SK-N-SH treated with all-trans-retinoic acid at 6 μM for 48 hours (cell line): ENCODE results near the gene STAT5A.
"Not testable (repeated sequence)": the region's sequence is repeated elsewhere in the genome, so short reads cannot be mapped to it uniquely, and the experiment has no call there.

Experiments
- ATAC-seq: fragments of 200-7000 bp; cut with Tn5 transposase; 3 replicates; pipeline ENCODE4 v1.9.1; 2020; ENCODE audit warnings: mild to moderate bottlenecking, moderate library complexity
- BACH2 ChIP-seq: fragments of 250-450 bp; sonication (Bioruptor Pico); IDR thresholded peaks from 2 replicates; pipeline ENCODE4 v1.9.0; 2021; ENCODE audit warnings: mild to moderate bottlenecking, borderline replicate concordance
- CSDC2 ChIP-seq: fragments of 250-450 bp; sonication (Bioruptor Pico); IDR thresholded peaks from 2 replicates; pipeline ENCODE4 v1.5.0; 2020; ENCODE audit warnings: mild to moderate bottlenecking, moderate library complexity
- ESRRG ChIP-seq: fragments of 250-450 bp; sonication (Bioruptor Pico); IDR thresholded peaks from 2 replicates; pipeline ENCODE4 v1.6.1; 2021; ENCODE audit warnings: mild to moderate bottlenecking
- GLIS3 ChIP-seq: fragments of 250-450 bp; sonication (Bioruptor Pico); IDR thresholded peaks from 2 replicates; pipeline ENCODE4 v1.5.0; 2020; ENCODE audit warnings: mild to moderate bottlenecking, moderate library complexity
- ISL1 ChIP-seq: fragments of 250-450 bp; sonication (Bioruptor Pico); IDR thresholded peaks from 2 replicates; pipeline ENCODE4 v2.1.2; 2022; ENCODE audit warnings: mild to moderate bottlenecking, moderate library complexity
- PATZ1 ChIP-seq: fragments of 250-450 bp; sonication (Bioruptor Pico); IDR thresholded peaks from 2 replicates; pipeline ENCODE4 v1.8.0; 2020; ENCODE audit warnings: mild to moderate bottlenecking, moderate library complexity, borderline replicate concordance
- PPARA ChIP-seq: fragments of 250-450 bp; sonication (Bioruptor Pico); IDR thresholded peaks from 2 replicates; pipeline ENCODE4 v1.5.0; 2020; ENCODE audit warnings: mild to moderate bottlenecking, borderline replicate concordance
- RARB ChIP-seq: fragments of 250-450 bp; sonication (Bioruptor Pico); IDR thresholded peaks from 2 replicates; pipeline ENCODE4 v1.8.0; 2021; ENCODE audit warnings: mild to moderate bottlenecking, moderate library complexity
- SNAI2 ChIP-seq: fragments of 250-450 bp; sonication (Bioruptor Pico); IDR thresholded peaks from 2 replicates; pipeline ENCODE4 v1.5.0; 2020; ENCODE audit warnings: mild to moderate bottlenecking, moderate library complexity
- TCF4 ChIP-seq: fragments of 250-450 bp; sonication (Bioruptor Pico); IDR thresholded peaks from 2 replicates; pipeline ENCODE4 v1.8.0; 2021; ENCODE audit warnings: mild to moderate bottlenecking, moderate library complexity, borderline replicate concordance
- TOX ChIP-seq: fragments of 250-450 bp; sonication (Bioruptor Pico); IDR thresholded peaks from 2 replicates; pipeline ENCODE4 v1.8.0; 2021; ENCODE audit warnings: mild to moderate bottlenecking, moderate library complexity, borderline replicate concordance
- ZC3H10 ChIP-seq: fragments of 250-450 bp; sonication (Bioruptor Pico); IDR thresholded peaks from 2 replicates; pipeline ENCODE4 v1.5.1; 2021; ENCODE audit warnings: mild to moderate bottlenecking, moderate library complexity
- ZFP3 ChIP-seq: fragments of 250-450 bp; sonication (Bioruptor Pico); IDR thresholded peaks from 2 replicates; pipeline ENCODE4 v1.5.0; 2020; ENCODE audit warnings: mild to moderate bottlenecking, moderate library complexity
- ZFP30 ChIP-seq: fragments of 450-650 bp; formaldehyde crosslinking; IDR thresholded peaks from 2 replicates; pipeline ENCODE4 v1.5.0; 2022; ENCODE audit warnings: mild to moderate bottlenecking, moderate library complexity
- ZNF565 ChIP-seq: fragments of 450-650 bp; formaldehyde crosslinking; conservative IDR thresholded peaks from 2 replicates; pipeline ENCODE4 v1.5.0; 2020; ENCODE audit warnings: low read depth, mild to moderate bottlenecking, moderate library complexity
- ZNF70 ChIP-seq: fragments of 450-650 bp; formaldehyde crosslinking; IDR thresholded peaks from 2 replicates; pipeline ENCODE4 v1.5.0; 2020; ENCODE audit warnings: mild to moderate bottlenecking, moderate library complexity
- TF ChIP-seq, protein P1 (sequence below): fragments of 250-450 bp; sonication (Bioruptor Pico); IDR thresholded peaks from 2 replicates; pipeline ENCODE4 v1.5.1; 2020; ENCODE audit warnings: low read depth, mild to moderate bottlenecking, moderate library complexity
- TF ChIP-seq, protein P2 (sequence below): fragments of 250-450 bp; sonication (Bioruptor Pico); IDR thresholded peaks from 2 replicates; pipeline ENCODE4 v1.8.0; 2021; ENCODE audit warnings: low read depth, mild to moderate bottlenecking, moderate library complexity, borderline replicate concordance
- TF ChIP-seq, protein P3 (sequence below): fragments of 250-450 bp; sonication (Bioruptor Pico); IDR thresholded peaks from 2 replicates; pipeline ENCODE4 v1.5.0; 2020; ENCODE audit warnings: mild to moderate bottlenecking, moderate library complexity

Gene STAT5A

GRCh38 chr17:42243493-42243982 is 44.8 kb upstream of the STAT5A start:
- TF ChIP-seq, protein P1, sequence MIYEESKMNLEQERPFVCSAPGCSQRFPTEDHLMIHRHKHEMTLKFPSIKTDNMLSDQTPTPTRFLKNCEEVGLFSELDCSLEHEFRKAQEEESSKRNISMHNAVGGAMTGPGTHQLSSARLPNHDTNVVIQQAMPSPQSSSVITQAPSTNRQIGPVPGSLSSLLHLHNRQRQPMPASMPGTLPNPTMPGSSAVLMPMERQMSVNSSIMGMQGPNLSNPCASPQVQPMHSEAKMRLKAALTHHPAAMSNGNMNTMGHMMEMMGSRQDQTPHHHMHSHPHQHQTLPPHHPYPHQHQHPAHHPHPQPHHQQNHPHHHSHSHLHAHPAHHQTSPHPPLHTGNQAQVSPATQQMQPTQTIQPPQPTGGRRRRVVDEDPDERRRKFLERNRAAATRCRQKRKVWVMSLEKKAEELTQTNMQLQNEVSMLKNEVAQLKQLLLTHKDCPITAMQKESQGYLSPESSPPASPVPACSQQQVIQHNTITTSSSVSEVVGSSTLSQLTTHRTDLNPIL (CRISPR knock-in tag): no peak
- TF ChIP-seq SNAI2 (CRISPR knock-in tag): no peak
- no peak for TF ChIP-seq PATZ1
- TF ChIP-seq, protein P2, sequence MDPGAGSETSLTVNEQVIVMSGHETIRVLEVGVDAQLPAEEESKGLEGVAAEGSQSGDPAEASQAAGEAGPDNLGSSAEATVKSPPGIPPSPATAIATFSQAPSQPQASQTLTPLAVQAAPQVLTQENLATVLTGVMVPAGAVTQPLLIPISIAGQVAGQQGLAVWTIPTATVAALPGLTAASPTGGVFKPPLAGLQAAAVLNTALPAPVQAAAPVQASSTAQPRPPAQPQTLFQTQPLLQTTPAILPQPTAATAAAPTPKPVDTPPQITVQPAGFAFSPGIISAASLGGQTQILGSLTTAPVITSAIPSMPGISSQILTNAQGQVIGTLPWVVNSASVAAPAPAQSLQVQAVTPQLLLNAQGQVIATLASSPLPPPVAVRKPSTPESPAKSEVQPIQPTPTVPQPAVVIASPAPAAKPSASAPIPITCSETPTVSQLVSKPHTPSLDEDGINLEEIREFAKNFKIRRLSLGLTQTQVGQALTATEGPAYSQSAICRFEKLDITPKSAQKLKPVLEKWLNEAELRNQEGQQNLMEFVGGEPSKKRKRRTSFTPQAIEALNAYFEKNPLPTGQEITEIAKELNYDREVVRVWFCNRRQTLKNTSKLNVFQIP (CRISPR knock-in tag): no peak
- TF ChIP-seq GLIS3 (CRISPR knock-in tag): no peak
- no peak for TF ChIP-seq ZFP30 (CRISPR knock-in tag)
- no peak for TF ChIP-seq ZNF565 (CRISPR knock-in tag)
- no peak for ATAC-seq

- ATAC-seq: not testable (repeated sequence)
Observed at GRCh38 chr17:42244116-42244515, 44.2 kb upstream of the STAT5A start.

GRCh38 chr17:42245183-42245582 is 43.1 kb upstream of the STAT5A start:
- ATAC-seq: not testable (repeated sequence)

DNA sequence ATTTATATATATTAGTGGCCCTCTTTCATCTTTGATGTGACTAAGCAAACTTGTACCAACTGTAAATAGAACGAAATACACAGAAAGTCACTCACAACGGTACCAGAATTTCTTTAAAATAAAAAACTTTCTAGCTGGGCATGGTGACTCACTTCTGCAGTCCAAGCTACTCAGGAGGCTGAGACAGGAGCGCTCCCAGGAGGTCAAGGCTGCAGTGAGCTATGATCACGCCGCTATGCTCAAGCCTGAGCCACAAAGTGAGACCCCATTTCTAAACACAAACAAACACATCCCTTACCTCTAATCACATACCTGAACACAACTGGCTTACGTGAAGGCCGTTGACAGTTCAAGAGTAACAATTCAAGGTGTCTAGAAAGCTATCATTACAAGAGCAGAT is 41.8 kb upstream of the STAT5A start:
- no peak for ATAC-seq
- TF ChIP-seq BACH2 (CRISPR knock-in tag) (no peak), ISL1 (CRISPR knock-in tag) (no peak)
- TF ChIP-seq, protein P1 (CRISPR knock-in tag): no peak

- no peak for ATAC-seq
- TF ChIP-seq ESRRG (CRISPR knock-in tag): no peak
- TF ChIP-seq PATZ1: no peak
- no peak for TF ChIP-seq ZC3H10 (CRISPR knock-in tag)
- no peak for TF ChIP-seq ZFP30 (CRISPR knock-in tag)
- TF ChIP-seq, protein P1 (CRISPR knock-in tag): no peak
- TF ChIP-seq TOX (CRISPR knock-in tag): no peak
- no peak for TF ChIP-seq RARB (CRISPR knock-in tag)
- no peak for TF ChIP-seq ZFP3 (CRISPR knock-in tag)
- no peak for TF ChIP-seq ZNF70 (CRISPR knock-in tag)
- no peak for TF ChIP-seq PPARA (CRISPR knock-in tag)
- no peak for TF ChIP-seq ISL1 (CRISPR knock-in tag)
- TF ChIP-seq BACH2 (CRISPR knock-in tag): no peak
- TF ChIP-seq TCF4 (CRISPR knock-in tag): no peak
- TF ChIP-seq, protein P3, sequence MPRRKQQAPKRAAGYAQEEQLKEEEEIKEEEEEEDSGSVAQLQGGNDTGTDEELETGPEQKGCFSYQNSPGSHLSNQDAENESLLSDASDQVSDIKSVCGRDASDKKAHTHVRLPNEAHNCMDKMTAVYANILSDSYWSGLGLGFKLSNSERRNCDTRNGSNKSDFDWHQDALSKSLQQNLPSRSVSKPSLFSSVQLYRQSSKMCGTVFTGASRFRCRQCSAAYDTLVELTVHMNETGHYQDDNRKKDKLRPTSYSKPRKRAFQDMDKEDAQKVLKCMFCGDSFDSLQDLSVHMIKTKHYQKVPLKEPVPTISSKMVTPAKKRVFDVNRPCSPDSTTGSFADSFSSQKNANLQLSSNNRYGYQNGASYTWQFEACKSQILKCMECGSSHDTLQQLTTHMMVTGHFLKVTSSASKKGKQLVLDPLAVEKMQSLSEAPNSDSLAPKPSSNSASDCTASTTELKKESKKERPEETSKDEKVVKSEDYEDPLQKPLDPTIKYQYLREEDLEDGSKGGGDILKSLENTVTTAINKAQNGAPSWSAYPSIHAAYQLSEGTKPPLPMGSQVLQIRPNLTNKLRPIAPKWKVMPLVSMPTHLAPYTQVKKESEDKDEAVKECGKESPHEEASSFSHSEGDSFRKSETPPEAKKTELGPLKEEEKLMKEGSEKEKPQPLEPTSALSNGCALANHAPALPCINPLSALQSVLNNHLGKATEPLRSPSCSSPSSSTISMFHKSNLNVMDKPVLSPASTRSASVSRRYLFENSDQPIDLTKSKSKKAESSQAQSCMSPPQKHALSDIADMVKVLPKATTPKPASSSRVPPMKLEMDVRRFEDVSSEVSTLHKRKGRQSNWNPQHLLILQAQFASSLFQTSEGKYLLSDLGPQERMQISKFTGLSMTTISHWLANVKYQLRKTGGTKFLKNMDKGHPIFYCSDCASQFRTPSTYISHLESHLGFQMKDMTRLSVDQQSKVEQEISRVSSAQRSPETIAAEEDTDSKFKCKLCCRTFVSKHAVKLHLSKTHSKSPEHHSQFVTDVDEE (CRISPR knock-in tag): no peak
- TF ChIP-seq CSDC2 (CRISPR knock-in tag): no peak
- TF ChIP-seq SNAI2 (CRISPR knock-in tag): no peak
Observed at GRCh38 chr17:42247734-42248133, 40.6 kb upstream of the STAT5A start.
